ENCODE data around the gene ESRRG. TPM values are rescaled to one million over a fixed set of nuclear protein-coding genes. Genes with fewer than 3 reads are reported as not detected.

The ESRRG gene
- 1.5 TPM in 2 replicates for total RNA-seq
- long read RNA-seq, full-length matches to known transcripts = 1 of 3 reads
- long read RNA-seq, partial matches to known transcripts = 0 of 3 reads
- long read RNA-seq, other reads (novel, unspliced or antisense) = 2 of 3 reads

GRCh38 chr1:216723274-216723780 is at the start of gene ESRRG:
TSS of gene ESRRG (minus strand) at chr1:216723429. CDS start at chr1:216723299, 130 bp downstream.
- no peak for TF ChIP-seq CTCF (conservative IDR thresholded peaks at IDR 0.05)
- H3K9me3 Mint-ChIP-seq = no peaks in the 10 kb centered on the region
- H3K27ac Mint-ChIP-seq (ENCODE audit: unreplicated experiment) = no peak within 1 kb of the TSS
- H3K4me1 Mint-ChIP-seq = peaks cover 18% of the 10 kb centered on the region
- peaks cover 79% of the 10 kb centered on the region for H3K27me3 Mint-ChIP-seq (ENCODE audit: low read depth)
- DNase-seq (ENCODE audit: low read depth, low spot score) = peak; percentile 46
- peak within 1 kb of the TSS; percentile 91 for H3K4me3 Mint-ChIP-seq
- no peaks in the 10 kb centered on the region for H3K36me3 Mint-ChIP-seq (ENCODE audit: low read depth)

GRCh38 chr1:216771922-216772321 is 48.7 kb upstream of the ESRRG start:
- no peak overlapping the region for H3K27ac Mint-ChIP-seq (ENCODE audit: unreplicated experiment)
- no peak for DNase-seq (ENCODE audit: low read depth, low spot score)
- H3K36me3 Mint-ChIP-seq (ENCODE audit: low read depth) = no peaks in the 10 kb centered on the region
- H3K4me3 Mint-ChIP-seq = no peak overlapping the region
- H3K27me3 Mint-ChIP-seq (ENCODE audit: low read depth) = no peaks in the 10 kb centered on the region
- no peak for TF ChIP-seq CTCF (conservative IDR thresholded peaks at IDR 0.05)
- H3K9me3 Mint-ChIP-seq = peaks cover 8% of the 10 kb centered on the region
- peaks cover 2% of the 10 kb centered on the region for H3K4me1 Mint-ChIP-seq

GRCh38 chr1:216766633-216767327 is 43.6 kb upstream of the ESRRG start:
- Mint-ChIP-seq H3K4me1 (peaks cover 11% of the 10 kb centered on the region), H3K36me3 (ENCODE audit: low read depth) (no peaks in the 10 kb centered on the region), H3K9me3 (peaks cover 6% of the 10 kb centered on the region), H3K27ac (ENCODE audit: unreplicated experiment) (no peak overlapping the region), H3K27me3 (ENCODE audit: low read depth) (no peaks in the 10 kb centered on the region), H3K4me3 (no peak overlapping the region)
- TF ChIP-seq CTCF (conservative IDR thresholded peaks at IDR 0.05) = no peak
- no peak for DNase-seq (ENCODE audit: low read depth, low spot score)

GRCh38 chr1:216765346-216766300 is 42.4 kb upstream of the ESRRG start:
- Mint-ChIP-seq H3K9me3 (peaks cover 6% of the 10 kb centered on the region), H3K4me3 (no peak overlapping the region), H3K27ac (ENCODE audit: unreplicated experiment) (no peak overlapping the region), H3K27me3 (ENCODE audit: low read depth) (no peaks in the 10 kb centered on the region), H3K36me3 (ENCODE audit: low read depth) (no peaks in the 10 kb centered on the region), H3K4me1 (peaks cover 11% of the 10 kb centered on the region)
- TF ChIP-seq CTCF (conservative IDR thresholded peaks at IDR 0.05) = no peak
- DNase-seq (ENCODE audit: low read depth, low spot score) = no peak

- Mint-ChIP-seq H3K36me3 (ENCODE audit: low read depth) (no peaks in the 10 kb centered on the region), H3K4me1 (no peaks in the 10 kb centered on the region), H3K4me3 (no peak overlapping the region), H3K9me3 (no peaks in the 10 kb centered on the region), H3K27ac (ENCODE audit: unreplicated experiment) (no peak overlapping the region), H3K27me3 (ENCODE audit: low read depth) (no peaks in the 10 kb centered on the region)
- TF ChIP-seq CTCF (conservative IDR thresholded peaks at IDR 0.05) = no peak
- DNase-seq (ENCODE audit: low read depth, low spot score) = no peak
These were observed 34.9 kb upstream of the ESRRG start for GRCh38 chr1:216758161-216758560.

Data from neural crest cell (in vitro differentiated cells).